CD4-positive, alpha-beta T cell treated with Interferon alpha-2 for 1 hour (primary cell): ENCODE data around the gene OTOS.

Experiments used
- DNase-seq, 2 donors: peaks; one replicate each; pipeline ENCODE4 v3.0.0-alpha.2; 2020 to 2022

Gene OTOS

GRCh38 chr2:240166761-240167587 is 26.5 kb upstream of the OTOS start:
- no peak for DNase-seq

GRCh38 chr2:240166191-240166590 is 25.7 kb upstream of the OTOS start:
- DNase-seq: no peak

- no peak for DNase-seq
These were observed 25.2 kb upstream of the OTOS start for GRCh38 chr2:240165661-240166060.

GRCh38 chr2:240165034-240165433 is 24.6 kb upstream of the OTOS start:
- DNase-seq: no peak

GRCh38 chr2:240164586-240164985 is 24.1 kb upstream of the OTOS start:
- DNase-seq: no peak

GRCh38 chr2:240163844-240164574 is 23.6 kb upstream of the OTOS start:
- DNase-seq: no peak

- no peak for DNase-seq
These were observed 22.7 kb upstream of the OTOS start for GRCh38 chr2:240162939-240163714.

- DNase-seq: no peak
These were observed 22.1 kb upstream of the OTOS start for GRCh38 chr2:240162531-240162930.

GRCh38 chr2:240162032-240162431 is 21.6 kb upstream of the OTOS start:
- no peak for DNase-seq

GRCh38 chr2:240161087-240161750 is 20.8 kb upstream of the OTOS start:
- no peak for DNase-seq

- no peak for DNase-seq
These were observed 20.0 kb upstream of the OTOS start for GRCh38 chr2:240160291-240161086.

GRCh38 chr2:240159251-240159839 is 18.9 kb upstream of the OTOS start:
- DNase-seq: no peak

- no peak for DNase-seq
These were observed 16.7 kb upstream of the OTOS start for GRCh38 chr2:240157147-240157470.

- DNase-seq: no peak
These were observed 16.1 kb upstream of the OTOS start for GRCh38 chr2:240156435-240157146.

- no peak for DNase-seq
These were observed 15.4 kb upstream of the OTOS start for GRCh38 chr2:240155745-240156390.

GRCh38 chr2:240155048-240155744 is 14.7 kb upstream of the OTOS start:
- DNase-seq: no peak

GRCh38 chr2:240154606-240155005 is 14.1 kb upstream of the OTOS start:
- no peak for DNase-seq

GRCh38 chr2:240153418-240153817 is 13.0 kb upstream of the OTOS start:
- DNase-seq: no peak

- no peak for DNase-seq
These were observed 11.1 kb upstream of the OTOS start for GRCh38 chr2:240151477-240152031.
